Activated gamma-delta T cell treated with Interleukin-2 at 50 U/mL for 16 hours (primary cell): ENCODE results near the gene SOX13.

Source experiments
- DNase-seq: peaks from one replicate; pipeline ENCODE4 v3.0.0-alpha.2; 2020

SOX13 gene

GRCh38 chr1:204065174-204065985 lies 7.5 kb upstream of the SOX13 start:
- no peak for DNase-seq

GRCh38 chr1:204065986-204066300 lies 7.0 kb upstream of the SOX13 start:
- no peak for DNase-seq

GRCh38 chr1:204067935-204068334 lies 5.0 kb upstream of the SOX13 start:
- no peak for DNase-seq

- DNase-seq: no peak
Observed at GRCh38 chr1:204069887-204070286, 3.0 kb upstream of the SOX13 start.

- DNase-seq: no peak
Observed at GRCh38 chr1:204070895-204071294, 2.0 kb upstream of the SOX13 start.

- DNase-seq: no peak
Observed at GRCh38 chr1:204073837-204074273, 940 bp downstream of the SOX13 start.

GRCh38 chr1:204074274-204075138 lies 1.6 kb downstream of the SOX13 start:
- DNase-seq: no peak

- DNase-seq: no peak
Observed at GRCh38 chr1:204075139-204075521, 2.2 kb downstream of the SOX13 start.

- no peak for DNase-seq
Observed at GRCh38 chr1:204075890-204076846, 3.3 kb downstream of the SOX13 start.

- no peak for DNase-seq
Observed at GRCh38 chr1:204076891-204077290, 4.0 kb downstream of the SOX13 start.

- DNase-seq: no peak
Observed at GRCh38 chr1:204077979-204078696, 5.2 kb downstream of the SOX13 start.

GRCh38 chr1:204079608-204079999 lies 6.7 kb downstream of the SOX13 start:
- DNase-seq: no peak

GRCh38 chr1:204080163-204080903 lies 7.4 kb downstream of the SOX13 start:
- DNase-seq: no peak

- no peak for DNase-seq
Observed at GRCh38 chr1:204081164-204081790, 8.4 kb downstream of the SOX13 start.

GRCh38 chr1:204081791-204082513 lies 9.0 kb downstream of the SOX13 start:
- no peak for DNase-seq

- DNase-seq: no peak
Observed at GRCh38 chr1:204083491-204083890, 10.6 kb downstream of the SOX13 start.

GRCh38 chr1:204084247-204084772 lies 11.4 kb downstream of the SOX13 start:
- DNase-seq: no peak

- DNase-seq: no peak
Observed at GRCh38 chr1:204085876-204086275, 13.0 kb downstream of the SOX13 start.

GRCh38 chr1:204087181-204087892 lies 14.4 kb downstream of the SOX13 start:
- no peak for DNase-seq
